Endothelial cell of umbilical vein (primary cell): ENCODE measurements around the gene PTPN23. TPM values are rescaled to one million over a fixed set of nuclear protein-coding genes. Genes with fewer than 3 reads are reported as not detected.

Source experiments
- BruUV-seq: library from RNA; stranded (reverse); fragments of 400-500 nt; replicated peaks from 2 replicates; lab custom pipeline; 2021; lab: Mats Ljungman, UMichigan
- CTCF ChIA-PET: fragments of 300-600, 350-600 bp; sonication (Branson Sonifier 250); formaldehyde crosslinking; loops from one replicate; lab custom pipeline; 2021; ENCODE audit warnings: antibody characterized with exemption, inconsistent platforms; lab: Charles Lee
- POLR2A ChIA-PET: fragments of 300-600, 350-600 bp; sonication (Branson Sonifier 250); formaldehyde crosslinking; loops from one replicate; lab custom pipeline; 2021; ENCODE audit warnings: antibody characterized with exemption, inconsistent platforms; lab: Charles Lee
- DNase-seq: peaks from one replicate; pipeline ENCODE4 v3.0.0-alpha.2; 2011; ENCODE audit warnings: low read depth, low spot score
- FAIRE-seq: peaks from 2 replicates; lab custom pipeline; 2011; peaks lifted over from hg19 to GRCh38; lab: Jason Lieb, UNC
- H2AFZ ChIP-seq: 2 replicates; pipeline ENCODE4 v1.6.0; 2012; ENCODE audit warnings: low read depth, low read length, control low read depth, inconsistent platforms
- H3K27ac ChIP-seq: 2 replicates; pipeline ENCODE4 v1.5.1; 2011; ENCODE audit warnings: low read depth, mild to moderate bottlenecking, control low read depth, low read length, moderate library complexity; ENCODE audit not compliant: insufficient read depth
- H3K27me3 ChIP-seq, 2 experiments: 2 replicates each; pipeline versions ENCODE4 v1.6.0 to v1.6.1; 2011; ENCODE audit warnings: low read length in 2 of 2, mixed read lengths in 1 of 2; ENCODE audit not compliant: control insufficient read depth in 2 of 2, insufficient read depth in 2 of 2
- H3K36me3 ChIP-seq, 2 experiments: 2 replicates in 1 of 2; 3 replicates in 1 of 2; pipeline ENCODE4 v1.5.1; 2011; ENCODE audit warnings: low read length in 2 of 2, mild to moderate bottlenecking in 1 of 2, moderate library complexity in 1 of 2; ENCODE audit not compliant: control insufficient read depth in 2 of 2, insufficient read depth in 2 of 2; ENCODE audit errors: extremely low read depth in 1 of 2
- H3K4me1 ChIP-seq: 3 replicates; pipeline ENCODE4 v1.5.1; 2011; ENCODE audit warnings: mild to moderate bottlenecking, low read length; ENCODE audit not compliant: control insufficient read depth, insufficient read depth; ENCODE audit errors: extremely low read depth
- H3K4me2 ChIP-seq: 2 replicates; pipeline ENCODE4 v1.6.1; 2011; ENCODE audit warnings: low read length, control low read depth, mixed read lengths; ENCODE audit not compliant: insufficient read depth
- H3K4me3 ChIP-seq, 3 experiments: fragments of 200-600 bp in 1 of 3; sonication (generic), shearing (Covaris generic) in 1 of 3; replicated peaks in 1 of 3; 2 replicates each; pipeline ENCODE4 v1.5.1; 2011 to 2016; ENCODE audit warnings: control low read depth in 3 of 3, low read length in 3 of 3, mild to moderate bottlenecking in 2 of 3, inconsistent platforms in 1 of 3, low read depth in 1 of 3, moderate library complexity in 1 of 3; ENCODE audit not compliant: insufficient read depth in 1 of 3
- H3K79me2 ChIP-seq: 2 replicates; pipeline ENCODE4 v1.6.0; 2012; ENCODE audit warnings: low read length, inconsistent platforms; ENCODE audit not compliant: control insufficient read depth, insufficient read depth
- H3K9ac ChIP-seq: replicated peaks from 2 replicates; pipeline ENCODE3; 2011; ENCODE audit warnings: low read length, control low read depth; ENCODE audit not compliant: insufficient read depth; ENCODE audit errors: extremely low read depth
- H3K9me1 ChIP-seq: replicated peaks from 3 replicates; pipeline ENCODE4 v1.6.0; 2011; ENCODE audit warnings: mild to moderate bottlenecking, low read length; ENCODE audit not compliant: control insufficient read depth, insufficient read depth; ENCODE audit errors: extremely low read depth
- H3K9me3 ChIP-seq: replicated peaks from 2 replicates; pipeline ENCODE4 v1.5.1; 2012; ENCODE audit warnings: low read length, inconsistent platforms; ENCODE audit not compliant: control insufficient read depth, insufficient read depth
- H4K20me1 ChIP-seq: replicated peaks from 2 replicates; pipeline ENCODE3; 2011; ENCODE audit warnings: mild to moderate bottlenecking, low read length; ENCODE audit not compliant: control insufficient read depth, insufficient read depth; ENCODE audit errors: extremely low read depth
- EZH2 ChIP-seq: IDR thresholded peaks from 2 replicates; pipeline ENCODE4 v1.6.1; 2012; ENCODE audit warnings: borderline replicate concordance, low read depth, mild to moderate bottlenecking, moderate library complexity, low read length, inconsistent platforms; ENCODE audit not compliant: severe bottlenecking
- FOS ChIP-seq: IDR thresholded peaks from 2 replicates; pipeline ENCODE4 v1.6.1; 2011; ENCODE audit warnings: mild to moderate bottlenecking, low read length, moderate library complexity, borderline replicate concordance; ENCODE audit not compliant: insufficient read depth
- GATA2 ChIP-seq: IDR thresholded peaks from 2 replicates; pipeline ENCODE4 v1.7.0; 2011; ENCODE audit warnings: low read depth, mild to moderate bottlenecking, moderate library complexity, mixed read lengths, low read length; ENCODE audit not compliant: insufficient read length, insufficient read depth
- JUN ChIP-seq: IDR thresholded peaks from 2 replicates; pipeline ENCODE4 v1.6.1; 2011; ENCODE audit warnings: borderline replicate concordance, low read depth; ENCODE audit not compliant: insufficient read length, insufficient read depth
- MYC ChIP-seq: IDR thresholded peaks from one replicate; pipeline ENCODE4 v1.6.1; 2011; ENCODE audit warnings: mild to moderate bottlenecking, low read depth, low read length
- POLR2A ChIP-seq: IDR thresholded peaks from 2 replicates; pipeline ENCODE4 v1.6.1; 2012; ENCODE audit warnings: low read depth, mild to moderate bottlenecking, control low read depth, low read length
- POLR2AphosphoS5 ChIP-seq: IDR thresholded peaks from 2 replicates; pipeline ENCODE4 v1.6.1; 2012; ENCODE audit warnings: low read depth, mild to moderate bottlenecking, control low read depth, low read length, moderate library complexity; ENCODE audit not compliant: insufficient read depth
- dilution Hi-C: fragments of 300-500 bp; cut with MboI; formaldehyde crosslinking; loops from one replicate; pipeline ENCODE4 v1.15.0; 2019; ENCODE audit warnings: low sequenced_read_pairs; ENCODE audit not compliant: extremely low pct_ligation_motif_present
- intact Hi-C: fragments of 100-400 bp; cut with micrococcal nuclease; formaldehyde crosslinking; loops from one replicate; pipeline ENCODE4 v1.10.0; 2022
- polyA plus RNA-seq, 4 experiments: library from polyadenylated mRNA; depleted of rRNA in 3 of 4; stranded (reverse) in 3 of 4; unstranded in 1 of 4; fragments of >200 nt; gene quantifications; 2 replicates each; pipeline versions ENCODE4 v1.2.1 to v1.2.3, GENCODE V29; 2011 to 2012; ENCODE audit warnings: missing spikeins in 1 of 4
- total RNA-seq: library from RNA; stranded (reverse); gene quantifications from 2 replicates; pipeline ENCODE4 v1.2.3, GENCODE V29; 2021
- TF ChIP-seq, protein P1 (sequence below), 2 donors: IDR thresholded peaks; 1 replicate in 1 of 2; 2 replicates in 1 of 2; pipeline ENCODE4 v1.5.1; 2011; ENCODE audit warnings: low read length in 2 of 2, mild to moderate bottlenecking in 2 of 2, moderate library complexity in 2 of 2, control low read depth in 1 of 2, inconsistent platforms in 1 of 2, low read depth in 1 of 2; ENCODE audit not compliant: insufficient read depth in 1 of 2; ENCODE audit errors: extremely low read depth in 1 of 2
- TF ChIP-seq, protein P2 (sequence below): IDR thresholded peaks from 2 replicates; pipeline ENCODE4 v1.6.1; 2011; ENCODE audit not compliant: insufficient read depth, insufficient read length

Gene PTPN23
- total and polyA plus RNA-seq, 2 donors (not counting 3 experiments of a cell fraction or from before 2014, with no cell fraction given) = 8.5 to 63.5 TPM

DNA sequence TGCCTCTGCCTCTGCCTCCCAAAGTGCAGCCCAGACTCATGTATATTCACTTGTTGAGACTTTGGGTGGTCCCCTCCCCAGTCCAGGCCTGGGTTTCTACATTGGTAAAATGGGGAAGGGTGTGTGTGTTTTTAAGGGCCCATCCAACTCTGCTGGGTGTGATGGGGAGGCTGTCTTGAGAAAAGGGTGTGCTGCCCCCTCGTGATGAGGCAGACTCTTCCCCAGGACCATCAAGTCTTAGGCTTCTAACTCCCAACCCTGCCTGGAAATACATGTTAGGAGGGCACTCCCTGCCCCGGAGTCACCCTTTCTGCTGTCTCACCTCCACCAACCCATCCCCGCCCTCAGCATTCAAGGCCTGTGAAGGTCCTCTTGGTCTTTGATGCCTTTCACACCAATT, 4.4 kb upstream of the PTPN23 start:
- POLR2A ChIA-PET = no interaction called here
- dilution Hi-C loops = no loop called here

More for the DNA sequence above, 4.4 kb upstream of the PTPN23 start:
- H3K36me3 ChIP-seq = no peaks in the 10 kb centered on the region
- no peak for FAIRE-seq
- H3K4me3 ChIP-seq = no peak overlapping the region
- H3K27me3 ChIP-seq = no peaks in the 10 kb centered on the region
- H3K4me1 ChIP-seq = peaks cover 7% of the 10 kb centered on the region
- no TSS peak for BruUV-seq
- H3K9me3 ChIP-seq = no peaks in the 10 kb centered on the region
- no peaks in the 10 kb centered on the region for H4K20me1 ChIP-seq
- intact Hi-C loops = loop anchor here (10.0 kb wide), 2 partner anchors 362 to 672 kb away; partner anchors contain the start of gene TMIE
- CTCF ChIA-PET = no interaction called here
- no peaks in the 10 kb centered on the region for H3K9me1 ChIP-seq
- peaks cover 7% of the 10 kb centered on the region for H3K79me2 ChIP-seq
- no peak for DNase-seq
- H3K9ac ChIP-seq = no peak overlapping the region
- H3K27ac ChIP-seq = no peak overlapping the region
- H2AFZ ChIP-seq = no peak overlapping the region
- TF ChIP-seq, protein P1, sequence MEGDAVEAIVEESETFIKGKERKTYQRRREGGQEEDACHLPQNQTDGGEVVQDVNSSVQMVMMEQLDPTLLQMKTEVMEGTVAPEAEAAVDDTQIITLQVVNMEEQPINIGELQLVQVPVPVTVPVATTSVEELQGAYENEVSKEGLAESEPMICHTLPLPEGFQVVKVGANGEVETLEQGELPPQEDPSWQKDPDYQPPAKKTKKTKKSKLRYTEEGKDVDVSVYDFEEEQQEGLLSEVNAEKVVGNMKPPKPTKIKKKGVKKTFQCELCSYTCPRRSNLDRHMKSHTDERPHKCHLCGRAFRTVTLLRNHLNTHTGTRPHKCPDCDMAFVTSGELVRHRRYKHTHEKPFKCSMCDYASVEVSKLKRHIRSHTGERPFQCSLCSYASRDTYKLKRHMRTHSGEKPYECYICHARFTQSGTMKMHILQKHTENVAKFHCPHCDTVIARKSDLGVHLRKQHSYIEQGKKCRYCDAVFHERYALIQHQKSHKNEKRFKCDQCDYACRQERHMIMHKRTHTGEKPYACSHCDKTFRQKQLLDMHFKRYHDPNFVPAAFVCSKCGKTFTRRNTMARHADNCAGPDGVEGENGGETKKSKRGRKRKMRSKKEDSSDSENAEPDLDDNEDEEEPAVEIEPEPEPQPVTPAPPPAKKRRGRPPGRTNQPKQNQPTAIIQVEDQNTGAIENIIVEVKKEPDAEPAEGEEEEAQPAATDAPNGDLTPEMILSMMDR (IDR thresholded peaks at IDR 0.05; ENCODE audit: extremely low read depth in 1 of 2, insufficient read depth in 1 of 2, low read depth in 1 of 2, low read length in 2 of 2) = no peak
- no peak for TF ChIP-seq POLR2A
- TF ChIP-seq, protein P2, sequence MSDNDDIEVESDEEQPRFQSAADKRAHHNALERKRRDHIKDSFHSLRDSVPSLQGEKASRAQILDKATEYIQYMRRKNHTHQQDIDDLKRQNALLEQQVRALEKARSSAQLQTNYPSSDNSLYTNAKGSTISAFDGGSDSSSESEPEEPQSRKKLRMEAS = no peak
- no peak for TF ChIP-seq FOS
- TF ChIP-seq MYC = no peak
- TF ChIP-seq GATA2 = no peak
- no peak for TF ChIP-seq EZH2
- TF ChIP-seq POLR2AphosphoS5 = no peak
- no peak for TF ChIP-seq JUN
- no peak overlapping the region for H3K4me2 ChIP-seq
